HUES64 (cell line): Measurements from ENCODE around the gene PDZD2.

Experiments used
- H3K27ac ChIP-seq: 2 replicates; pipeline ENCODE4 v1.7.0; 2013; ENCODE audit warnings: low read depth, low read length, inconsistent platforms
- H3K27me3 ChIP-seq: 2 replicates; pipeline ENCODE4 v1.6.1; 2013; ENCODE audit warnings: mild to moderate bottlenecking, low read length; ENCODE audit not compliant: insufficient read depth
- H3K36me3 ChIP-seq: 2 replicates; pipeline ENCODE4 v1.6.1; 2013; ENCODE audit warnings: mild to moderate bottlenecking, low read length; ENCODE audit not compliant: insufficient read depth
- H3K4me1 ChIP-seq: 2 replicates; pipeline ENCODE4 v1.6.1; 2013; ENCODE audit warnings: mild to moderate bottlenecking, low read length, moderate library complexity; ENCODE audit not compliant: insufficient read depth
- H3K4me3 ChIP-seq: 2 replicates; pipeline ENCODE4 v1.5.1; 2013; ENCODE audit warnings: mild to moderate bottlenecking, low read length, moderate library complexity
- H3K9ac ChIP-seq: 2 replicates; pipeline ENCODE4 v1.6.1; 2013; ENCODE audit warnings: mild to moderate bottlenecking, low read depth, low read length
- H3K9me3 ChIP-seq: 2 replicates; pipeline ENCODE4 v1.6.1; 2013; ENCODE audit warnings: low read depth, low read length; ENCODE audit not compliant: insufficient read depth
- whole genome bisulfite sequencing: fragments of 150-250, 120-280 bp; methylation state at CpG from one replicate; pipeline ENCODE4 v1.1.7; 2013; ENCODE audit warnings: missing lambda C conversion rate; 5-methylcytosine and 5-hydroxymethylcytosine counted together

The PDZD2 gene

DNA sequence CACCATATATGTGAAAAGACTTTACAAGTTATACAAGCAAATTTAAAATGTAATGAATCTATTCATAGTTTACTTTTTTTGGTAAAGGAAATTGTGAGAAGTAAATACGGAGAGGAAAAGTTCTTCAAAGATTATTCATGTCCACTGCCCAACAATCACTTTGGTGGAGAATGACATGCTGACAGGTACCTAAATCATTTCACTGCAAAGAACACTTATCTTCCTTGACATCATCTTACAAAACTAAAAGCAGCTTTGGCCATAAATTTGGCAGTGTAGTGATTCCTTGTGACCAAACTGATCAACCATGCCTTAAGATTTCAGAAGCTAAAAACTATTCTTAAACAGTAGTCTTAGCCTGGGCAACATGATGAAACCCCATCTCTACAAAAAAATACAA, 492.7 kb downstream of the PDZD2 start:
- Histone ChIP-seq H3K4me3 (no peak overlapping the region), H3K9ac (no peak overlapping the region), H3K4me1 (peaks cover 9% of the 10 kb centered on the region; the same call in 1 of the 2 replicates), H3K36me3 (peaks cover 71% of the 10 kb centered on the region), H3K27me3 (no peaks in the 10 kb centered on the region), H3K27ac (no peak overlapping the region), H3K9me3 (no peaks in the 10 kb centered on the region)
- 100% methylated on average over 1 of the region's 1 CpG for WGBS

DNA sequence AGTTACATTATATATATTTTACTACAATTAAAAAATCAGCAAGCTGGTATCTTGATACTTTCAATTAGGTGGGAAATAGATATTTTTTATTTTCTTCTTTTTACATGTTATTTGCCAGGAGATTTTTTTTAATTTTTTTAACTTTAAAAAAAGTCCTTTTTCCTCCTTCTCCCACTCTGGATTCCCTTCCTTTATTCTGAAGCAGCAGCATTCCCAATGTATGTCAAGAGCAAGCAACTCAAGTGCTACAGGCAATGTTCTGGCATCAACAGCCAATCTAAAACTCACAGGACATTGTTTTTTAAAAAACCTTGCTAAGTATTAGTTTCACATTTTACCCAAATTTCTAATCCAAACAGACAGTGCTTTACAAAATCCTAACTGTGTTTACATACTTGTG, 493.8 kb downstream of the PDZD2 start:
- Histone ChIP-seq H3K36me3 (peaks cover 66% of the 10 kb centered on the region), H3K9me3 (no peaks in the 10 kb centered on the region)

DNA sequence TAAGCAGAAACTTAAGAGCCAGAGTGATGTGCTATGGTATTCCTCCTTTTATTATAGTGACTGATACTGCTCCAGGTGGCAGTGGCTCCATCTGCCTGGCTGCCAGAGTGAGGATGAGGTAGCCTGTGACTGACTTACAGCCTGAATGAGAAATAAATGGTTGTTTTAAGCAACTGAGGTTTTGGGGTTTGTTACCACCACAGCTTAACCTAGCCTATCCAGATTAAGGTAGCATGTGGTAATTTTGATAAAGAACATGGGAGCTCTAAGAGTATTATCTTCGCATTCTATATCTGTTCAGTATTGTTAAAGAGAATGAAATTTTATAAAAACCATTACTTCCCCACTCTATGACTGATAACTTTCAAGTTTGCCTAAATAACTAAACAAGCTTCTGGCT, 496.2 kb downstream of the PDZD2 start:
- Histone ChIP-seq H3K9ac (no peak overlapping the region), H3K27me3 (no peaks in the 10 kb centered on the region), H3K27ac (no peak overlapping the region), H3K4me1 (no peaks in the 10 kb centered on the region), H3K36me3 (peaks cover 78% of the 10 kb centered on the region), H3K9me3 (no peaks in the 10 kb centered on the region), H3K4me3 (no peak overlapping the region)
- no CpG with 5 or more reads among the region's 1 CpG for WGBS

More for the DNA sequence above, 493.8 kb downstream of the PDZD2 start:
- 0 out of 2 replicates have a peak overlapping the region, but pooled peaks have one; percentile 13 for H3K9ac ChIP-seq
- H3K4me1 ChIP-seq, result peaks cover 4% of the 10 kb centered on the region; the same call in 1 of the 2 replicates
- no peak overlapping the region for H3K4me3 ChIP-seq
- H3K27me3 ChIP-seq, result no peaks in the 10 kb centered on the region
- no peak overlapping the region for H3K27ac ChIP-seq

DNA sequence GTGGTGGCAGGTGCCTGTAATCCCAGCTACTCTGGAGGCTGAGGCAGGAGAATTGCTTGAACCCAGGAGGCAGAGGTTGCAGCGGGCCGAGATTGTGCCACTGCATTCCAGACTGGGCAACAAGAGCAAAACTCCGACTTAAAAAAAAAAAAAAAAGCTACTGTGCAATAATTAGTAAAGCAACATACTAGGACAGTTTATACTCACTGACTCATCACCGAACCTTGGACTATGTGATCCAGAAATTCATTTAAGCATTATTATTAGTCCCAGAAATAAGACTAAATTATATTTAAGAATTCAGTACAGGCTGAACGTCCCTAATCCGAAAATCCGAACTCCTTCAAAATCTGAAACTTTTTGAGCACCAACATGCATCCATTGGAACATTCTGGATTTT, 497.4 kb downstream of the PDZD2 start:
- WGBS, result 97% methylated on average over 7 of the region's 7 CpGs
- H3K4me1 ChIP-seq, result no peaks in the 10 kb centered on the region
- no peak overlapping the region for H3K27ac ChIP-seq
- peaks cover 74% of the 10 kb centered on the region for H3K36me3 ChIP-seq
- H3K9ac ChIP-seq, result no peak overlapping the region
- no peaks in the 10 kb centered on the region for H3K27me3 ChIP-seq
- no peak overlapping the region for H3K4me3 ChIP-seq
- no peaks in the 10 kb centered on the region for H3K9me3 ChIP-seq

DNA sequence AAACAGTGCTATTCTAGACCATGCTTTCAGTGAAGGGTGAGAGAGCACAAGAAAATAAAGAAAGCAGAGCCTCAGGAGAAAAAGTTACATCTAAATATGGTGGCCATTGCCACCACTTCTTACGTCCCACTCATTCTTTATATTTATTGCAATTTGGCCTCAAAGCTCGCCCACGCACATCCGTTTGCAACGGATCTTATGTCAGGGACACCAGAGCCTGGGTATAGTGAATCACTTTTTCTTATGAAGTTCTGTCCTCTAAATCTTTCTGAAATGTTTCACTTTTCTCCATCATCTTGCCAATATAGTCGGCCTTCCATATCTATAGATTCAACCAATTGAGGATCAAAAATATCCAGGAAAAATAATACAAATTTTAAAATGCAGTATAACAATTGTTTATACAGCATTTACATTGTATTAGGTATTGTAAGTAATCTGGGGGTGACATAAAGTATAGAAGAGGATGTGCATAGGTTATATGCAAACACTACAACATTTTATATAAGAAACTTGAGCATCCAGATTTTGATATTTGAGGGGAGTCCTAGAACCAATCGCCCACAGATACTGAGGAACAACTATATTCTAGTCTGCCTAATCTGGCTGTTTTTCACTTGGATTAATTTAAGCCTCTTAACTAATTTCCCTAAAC, 500.0 kb downstream of the PDZD2 start:
- Histone ChIP-seq H3K36me3 (peaks cover 58% of the 10 kb centered on the region), H3K9ac (no peak overlapping the region), H3K27me3 (no peaks in the 10 kb centered on the region), H3K9me3 (0 out of 2 replicates have a peak, but pooled peaks cover 5% of the 10 kb centered on the region), H3K27ac (no peak overlapping the region), H3K4me3 (no peak overlapping the region), H3K4me1 (no peaks in the 10 kb centered on the region)
- 93% methylated on average over 6 of the region's 7 CpGs for WGBS

DNA sequence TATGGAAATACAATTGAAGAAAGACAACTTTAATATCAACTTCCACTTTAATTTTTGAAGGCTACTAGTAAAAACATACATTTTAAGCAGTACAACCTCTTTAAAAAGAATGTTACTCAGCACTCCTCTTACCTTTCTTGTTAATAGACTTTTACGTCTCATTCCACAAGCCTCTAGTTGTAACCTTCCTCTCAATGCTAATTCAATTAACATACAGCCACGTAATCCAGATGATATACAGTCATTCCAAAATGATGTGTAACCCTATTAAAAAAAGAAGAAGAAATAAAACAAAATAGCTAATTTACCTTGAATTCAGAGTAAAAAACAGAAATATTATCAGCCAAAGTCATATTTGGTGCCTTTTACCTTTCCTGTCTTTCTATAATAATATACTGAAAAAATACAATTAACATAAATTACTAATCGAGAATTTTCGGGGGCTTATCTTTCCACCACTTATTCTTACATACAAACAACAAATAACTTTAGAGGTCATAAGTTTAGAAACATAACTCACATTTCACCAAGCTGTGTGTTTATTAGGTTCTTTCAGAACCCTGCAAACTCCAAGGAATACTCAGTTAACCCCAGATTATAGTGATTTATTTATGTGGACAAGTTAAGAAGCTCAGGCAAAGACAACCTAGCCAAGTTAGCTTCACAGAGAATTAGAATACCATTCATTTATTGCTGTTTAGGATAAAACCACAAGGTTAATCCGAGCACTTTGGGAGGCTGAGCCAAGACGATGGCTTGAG, 504.9 kb downstream of the PDZD2 start:
- no peak overlapping the region for H3K9ac ChIP-seq
- no peak overlapping the region for H3K27ac ChIP-seq

DNA sequence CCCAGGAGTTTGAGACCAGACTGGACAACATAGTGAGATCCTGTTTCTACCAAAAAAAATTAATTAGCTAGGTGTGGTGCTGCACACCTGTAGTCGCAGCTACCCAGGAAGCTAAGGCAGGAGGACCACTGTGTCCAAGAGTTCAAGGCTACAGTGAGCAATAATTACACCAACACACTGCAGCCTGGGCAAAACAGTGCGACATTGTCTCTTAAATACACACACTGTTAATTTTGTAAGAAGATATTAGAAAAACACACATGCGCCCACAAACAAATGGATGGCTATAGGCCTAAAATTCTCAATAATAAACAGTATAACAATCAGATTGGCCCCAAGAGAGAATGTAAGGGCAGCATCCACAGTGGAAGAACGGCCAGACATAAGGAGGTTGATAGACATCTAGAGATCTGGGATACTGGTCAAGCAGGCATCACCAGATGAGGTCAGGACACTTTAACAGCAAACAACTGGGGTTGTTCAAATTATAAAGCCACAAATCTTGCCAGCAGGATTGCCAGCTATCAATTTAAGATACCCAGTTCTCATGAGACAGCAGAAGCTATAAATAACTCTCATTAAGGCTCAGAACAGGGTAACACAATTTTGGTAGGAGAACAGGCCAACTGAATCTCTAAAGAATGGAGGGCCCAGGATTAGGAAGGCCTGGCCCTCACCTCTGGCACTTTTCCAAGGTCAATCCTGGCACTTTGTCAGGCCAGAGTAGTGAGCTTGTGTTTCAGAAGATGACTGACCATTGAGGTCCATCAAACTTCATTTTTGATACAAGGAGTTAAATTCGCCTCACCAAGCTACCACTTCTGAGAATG, 505.7 kb downstream of the PDZD2 start:
- Histone ChIP-seq H3K27ac (no peak overlapping the region), H3K9me3 (0 out of 2 replicates have a peak, but pooled peaks cover 5% of the 10 kb centered on the region), H3K4me3 (no peak overlapping the region), H3K4me1 (peaks cover 9% of the 10 kb centered on the region; the same call in 1 of the 2 replicates), H3K27me3 (no peaks in the 10 kb centered on the region), H3K9ac (no peak overlapping the region), H3K36me3 (peaks cover 19% of the 10 kb centered on the region)
- WGBS, result 91% methylated on average over 4 of the region's 5 CpGs

More for the DNA sequence above, 504.9 kb downstream of the PDZD2 start:
- peaks cover 26% of the 10 kb centered on the region for H3K36me3 ChIP-seq
- H3K9me3 ChIP-seq, result 0 out of 2 replicates have a peak, but pooled peaks cover 5% of the 10 kb centered on the region
- H3K4me1 ChIP-seq, result peaks cover 9% of the 10 kb centered on the region; the same call in 1 of the 2 replicates
- no peaks in the 10 kb centered on the region for H3K27me3 ChIP-seq
- WGBS, result 93% methylated on average over 6 of the region's 6 CpGs
- H3K4me3 ChIP-seq, result no peak overlapping the region

DNA sequence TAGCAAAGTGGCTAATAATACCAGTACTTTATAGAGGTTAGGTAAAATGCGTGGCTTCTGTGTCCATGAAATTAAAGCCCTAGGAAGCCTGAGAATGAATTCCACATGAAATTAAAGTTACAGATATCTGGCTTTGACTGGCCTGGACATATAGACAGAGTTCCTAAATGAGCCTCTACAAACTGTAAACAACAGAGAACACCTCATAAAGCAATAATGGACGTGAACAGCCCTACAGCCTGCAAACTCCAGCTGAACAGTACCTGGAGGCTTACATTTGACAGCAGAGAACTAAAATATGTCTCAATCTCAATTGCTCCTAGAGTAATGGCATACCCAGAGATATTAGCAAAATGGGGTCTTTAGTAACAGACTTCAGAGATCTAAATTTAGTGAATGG, 506.4 kb downstream of the PDZD2 start:
- Histone ChIP-seq H3K27me3 (no peaks in the 10 kb centered on the region), H3K27ac (no peak overlapping the region), H3K36me3 (peaks cover 15% of the 10 kb centered on the region), H3K9me3 (0 out of 2 replicates have a peak, but pooled peaks cover 5% of the 10 kb centered on the region), H3K4me1 (peaks cover 9% of the 10 kb centered on the region; the same call in 1 of the 2 replicates), H3K9ac (no peak overlapping the region), H3K4me3 (no peak overlapping the region)
- 93% methylated on average over 2 of the region's 2 CpGs for WGBS

DNA sequence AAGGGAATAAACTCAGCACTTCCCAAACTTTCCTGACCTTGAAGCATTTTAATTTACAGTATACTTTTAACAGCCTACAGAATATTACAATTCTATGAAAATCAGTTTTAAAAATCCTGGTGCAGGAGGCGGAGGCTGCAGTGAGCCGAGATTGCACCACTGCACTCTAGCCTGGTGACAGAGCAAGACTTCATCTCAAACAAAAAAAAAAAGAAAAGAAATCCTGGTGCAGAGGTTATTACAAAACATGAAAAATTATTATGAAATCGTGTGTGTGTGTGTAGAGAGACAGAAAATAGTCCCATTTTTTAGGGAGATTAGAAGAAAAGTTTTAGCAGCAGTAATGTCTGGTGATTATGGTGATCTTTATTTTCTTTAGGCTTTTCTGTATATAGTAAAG, 508.3 kb downstream of the PDZD2 start:
- H3K4me3 ChIP-seq, result no peak overlapping the region
- H3K9me3 ChIP-seq, result 0 out of 2 replicates have a peak, but pooled peaks cover 5% of the 10 kb centered on the region
- H3K36me3 ChIP-seq, result peaks cover 10% of the 10 kb centered on the region
- H3K27ac ChIP-seq, result no peak overlapping the region
- WGBS, result 94% methylated on average over 3 of the region's 3 CpGs
- no peak overlapping the region for H3K9ac ChIP-seq
- peaks cover 9% of the 10 kb centered on the region; the same call in 1 of the 2 replicates for H3K4me1 ChIP-seq
- H3K27me3 ChIP-seq, result no peaks in the 10 kb centered on the region

DNA sequence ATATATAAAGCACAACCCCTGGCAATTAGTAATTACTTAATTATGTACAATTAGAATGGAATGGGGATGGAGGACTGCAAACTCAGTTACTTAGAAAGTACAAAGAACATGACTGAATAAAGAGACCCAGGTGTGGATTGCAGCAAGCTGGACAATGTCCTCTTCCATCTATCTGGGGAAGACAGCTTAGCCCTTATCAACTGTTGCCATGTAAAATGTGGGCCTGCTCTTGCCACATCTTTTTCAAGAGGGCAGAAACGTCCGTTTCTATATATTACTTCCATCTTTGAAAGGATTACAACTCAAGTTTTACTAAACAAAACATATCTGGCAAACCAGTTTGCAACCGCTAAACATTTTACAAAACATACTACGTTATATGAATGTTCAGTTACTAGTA, 509.0 kb downstream of the PDZD2 start:
- Histone ChIP-seq H3K27ac (no peak overlapping the region), H3K27me3 (no peaks in the 10 kb centered on the region), H3K36me3 (peaks cover 10% of the 10 kb centered on the region), H3K4me3 (no peak overlapping the region), H3K9ac (no peak overlapping the region), H3K4me1 (peaks cover 9% of the 10 kb centered on the region; the same call in 1 of the 2 replicates), H3K9me3 (0 out of 2 replicates have a peak, but pooled peaks cover 5% of the 10 kb centered on the region)
- 89% methylated on average over 3 of the region's 4 CpGs for WGBS
